ENCODE measurements around the gene PANK4.

- TF ChIP-seq, protein P1, sequence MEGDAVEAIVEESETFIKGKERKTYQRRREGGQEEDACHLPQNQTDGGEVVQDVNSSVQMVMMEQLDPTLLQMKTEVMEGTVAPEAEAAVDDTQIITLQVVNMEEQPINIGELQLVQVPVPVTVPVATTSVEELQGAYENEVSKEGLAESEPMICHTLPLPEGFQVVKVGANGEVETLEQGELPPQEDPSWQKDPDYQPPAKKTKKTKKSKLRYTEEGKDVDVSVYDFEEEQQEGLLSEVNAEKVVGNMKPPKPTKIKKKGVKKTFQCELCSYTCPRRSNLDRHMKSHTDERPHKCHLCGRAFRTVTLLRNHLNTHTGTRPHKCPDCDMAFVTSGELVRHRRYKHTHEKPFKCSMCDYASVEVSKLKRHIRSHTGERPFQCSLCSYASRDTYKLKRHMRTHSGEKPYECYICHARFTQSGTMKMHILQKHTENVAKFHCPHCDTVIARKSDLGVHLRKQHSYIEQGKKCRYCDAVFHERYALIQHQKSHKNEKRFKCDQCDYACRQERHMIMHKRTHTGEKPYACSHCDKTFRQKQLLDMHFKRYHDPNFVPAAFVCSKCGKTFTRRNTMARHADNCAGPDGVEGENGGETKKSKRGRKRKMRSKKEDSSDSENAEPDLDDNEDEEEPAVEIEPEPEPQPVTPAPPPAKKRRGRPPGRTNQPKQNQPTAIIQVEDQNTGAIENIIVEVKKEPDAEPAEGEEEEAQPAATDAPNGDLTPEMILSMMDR (conservative IDR thresholded peaks at IDR 0.05): peak; percentile 29; the same call in 1 of the 2 replicates
- TF ChIP-seq EZH2 (IDR thresholded peaks at IDR 0.05; ENCODE audit: low read depth): no peak
Observed at GRCh38 chr1:2514863-2515762, 11.3 kb downstream of the PANK4 start.
